GM19395 (cell line): ENCODE data around the gene KATNB1.
"Not testable (repeated sequence)": the region's sequence is repeated elsewhere in the genome, so short reads cannot be mapped to it uniquely, and the experiment has no call there.

Experiments used
- ATAC-seq: cut with Tn5 transposase; IDR thresholded peaks from one replicate; pipeline ENCODE4 v1.9.1; 2021; ENCODE audit warnings: mild to moderate bottlenecking, moderate library complexity; ENCODE audit not compliant: unreplicated experiment

KATNB1 gene

GRCh38 chr16:57742543-57742942, 7.0 kb downstream of the KATNB1 start:
- no peak for ATAC-seq

GRCh38 chr16:57743458-57743857, 7.9 kb downstream of the KATNB1 start:
- ATAC-seq, result no peak

GRCh38 chr16:57743886-57744641, 8.5 kb downstream of the KATNB1 start:
- no peak for ATAC-seq

GRCh38 chr16:57744642-57744903, 9.0 kb downstream of the KATNB1 start:
- ATAC-seq, result no peak

- no peak for ATAC-seq
These were observed 10.2 kb downstream of the KATNB1 start for GRCh38 chr16:57745768-57746167.

GRCh38 chr16:57746316-57746715, 10.7 kb downstream of the KATNB1 start:
- not testable (repeated sequence) for ATAC-seq

GRCh38 chr16:57747091-57747490, 11.5 kb downstream of the KATNB1 start:
- no peak for ATAC-seq

- no peak for ATAC-seq
These were observed 11.9 kb downstream of the KATNB1 start for GRCh38 chr16:57747496-57747895.

- no peak for ATAC-seq
These were observed 12.4 kb downstream of the KATNB1 start for GRCh38 chr16:57747996-57748395.

- ATAC-seq, result no peak
These were observed 13.0 kb downstream of the KATNB1 start for GRCh38 chr16:57748596-57748995.

- no peak for ATAC-seq
These were observed 13.6 kb downstream of the KATNB1 start for GRCh38 chr16:57749101-57749692.

GRCh38 chr16:57749856-57750452, 14.4 kb downstream of the KATNB1 start:
- ATAC-seq, result no peak

- no peak for ATAC-seq
These were observed 15.4 kb downstream of the KATNB1 start for GRCh38 chr16:57750796-57751538.

GRCh38 chr16:57751539-57752202, 16.1 kb downstream of the KATNB1 start:
- ATAC-seq, result no peak

- ATAC-seq, result no peak
These were observed 16.6 kb downstream of the KATNB1 start for GRCh38 chr16:57752203-57752580.

GRCh38 chr16:57752581-57753447, 17.2 kb downstream of the KATNB1 start:
- no peak for ATAC-seq

GRCh38 chr16:57753448-57754353, 18.1 kb downstream of the KATNB1 start:
- ATAC-seq, result no peak

- ATAC-seq, result no peak
These were observed 18.9 kb downstream of the KATNB1 start for GRCh38 chr16:57754354-57755060.
